HepG2 (cell line): Measurements from ENCODE around the gene FAM162A. TPM values are rescaled to one million over a fixed set of nuclear protein-coding genes. Genes with fewer than 3 reads are reported as not detected.

ENCODE experiments used
- AGO2 ChIP-seq: fragments of 200-400 bp; formaldehyde crosslinking; optimal IDR thresholded peaks from 2 replicates; pipeline ENCODE3; 2017; ENCODE audit warnings: mild to moderate bottlenecking, low read depth, low read length, moderate library complexity
- CBFB ChIP-seq: sonication (generic); formaldehyde crosslinking; IDR thresholded peaks from 2 replicates; pipeline ENCODE4 v1.4.0; 2020; ENCODE audit warnings: missing genetic modification reagents
- FLYWCH1 ChIP-seq: sonication (generic); formaldehyde crosslinking; IDR thresholded peaks from 2 replicates; pipeline ENCODE4 v1.8.1; 2023; ENCODE audit warnings: mild to moderate bottlenecking, missing genetic modification reagents
- FOXA3 ChIP-seq: IDR thresholded peaks from 2 replicates; pipeline ENCODE4 v1.6.1; 2016; ENCODE audit warnings: missing genetic modification reagents, missing compliant biosample characterization
- GMEB1 ChIP-seq: sonication (generic); formaldehyde crosslinking; IDR thresholded peaks from 2 replicates; pipeline ENCODE4 v1.5.1; 2020; ENCODE audit warnings: missing genetic modification reagents, mild to moderate bottlenecking, borderline replicate concordance
- HOXA7 ChIP-seq: sonication (generic); formaldehyde crosslinking; IDR thresholded peaks from 2 replicates; pipeline ENCODE4 v1.8.1; 2022; ENCODE audit warnings: mild to moderate bottlenecking, missing genetic modification reagents, moderate library complexity
- HOXD1 ChIP-seq: sonication (generic); formaldehyde crosslinking; IDR thresholded peaks from 2 replicates; pipeline ENCODE4 v1.5.0; 2020; ENCODE audit warnings: missing genetic modification reagents
- IKZF1 ChIP-seq: fragments of 450-650 bp; IDR thresholded peaks from 2 replicates; pipeline ENCODE4 v1.7.1; 2016
- ISL2 ChIP-seq: sonication (generic); formaldehyde crosslinking; IDR thresholded peaks from 2 replicates; pipeline ENCODE4 v1.5.0; 2020; ENCODE audit warnings: missing genetic modification reagents
- KAT2B ChIP-seq: fragments of 150-350 bp; IDR thresholded peaks from 2 replicates; pipeline ENCODE4 v1.6.1; 2014; ENCODE audit warnings: low read depth, low read length, borderline replicate concordance
- MAFK ChIP-seq, 2 experiments: IDR thresholded peaks in 1 of 2; conservative IDR thresholded peaks in 1 of 2; 2 replicates each; pipeline ENCODE4 v1.6.1; 2011; ENCODE audit warnings: improper control_type of control experiment in 2 of 2, low read length in 2 of 2
- NFE2L2 ChIP-seq: fragments of 150-350 bp; IDR thresholded peaks from 2 replicates; pipeline ENCODE4 v1.6.1; 2014; ENCODE audit warnings: low read length
- NFIC ChIP-seq: IDR thresholded peaks from 2 replicates; pipeline ENCODE4 v1.6.1; 2012; ENCODE audit warnings: mild to moderate bottlenecking, low read length, inconsistent platforms
- RFXANK ChIP-seq: IDR thresholded peaks from 2 replicates; pipeline ENCODE4 v1.6.1; 2016
- RNF2 ChIP-seq: fragments of 450-650 bp; conservative IDR thresholded peaks from 2 replicates; pipeline ENCODE4 v1.6.1; 2016; ENCODE audit warnings: low read depth
- SIX4 ChIP-seq: sonication (generic); formaldehyde crosslinking; IDR thresholded peaks from 2 replicates; pipeline ENCODE4 v1.4.0; 2020; ENCODE audit warnings: missing genetic modification reagents
- SKIL ChIP-seq: sonication (generic); formaldehyde crosslinking; IDR thresholded peaks from 2 replicates; pipeline ENCODE4 v1.8.0; 2022; ENCODE audit warnings: missing genetic modification reagents, mild to moderate bottlenecking, moderate library complexity, borderline replicate concordance
- ZBTB3 ChIP-seq: sonication (generic); formaldehyde crosslinking; IDR thresholded peaks from 2 replicates; pipeline ENCODE4 v1.4.0; 2020; ENCODE audit warnings: low read depth, mild to moderate bottlenecking, moderate library complexity, missing genetic modification reagents, borderline replicate concordance
- ZNF101 ChIP-seq: sonication (generic); formaldehyde crosslinking; IDR thresholded peaks from 2 replicates; pipeline ENCODE4 v1.4.0; 2020; ENCODE audit warnings: mild to moderate bottlenecking, low read depth, missing genetic modification reagents, borderline replicate concordance
- ZNF564 ChIP-seq: sonication (generic); formaldehyde crosslinking; IDR thresholded peaks from 2 replicates; pipeline ENCODE4 v1.8.1; 2023; ENCODE audit warnings: mild to moderate bottlenecking, missing genetic modification reagents
- ZNF569 ChIP-seq: sonication (generic); formaldehyde crosslinking; IDR thresholded peaks from 2 replicates; pipeline ENCODE4 v1.5.0; 2020; ENCODE audit warnings: mild to moderate bottlenecking, missing genetic modification reagents, moderate library complexity, borderline replicate concordance
- ZSCAN29 ChIP-seq: sonication (generic); formaldehyde crosslinking; conservative IDR thresholded peaks from 2 replicates; pipeline ENCODE4 v1.4.0; 2020; ENCODE audit warnings: mild to moderate bottlenecking, missing genetic modification reagents
- polyA plus RNA-seq, 8 experiments: library from polyadenylated mRNA; depleted of rRNA in 3 of 8; stranded (reverse) in 7 of 8; unstranded in 1 of 8; fragments of >200 nt; fragmentation: Illumina TruSeq in 4 of 8; extraction: Trizol in 4 of 8; gene quantifications; 2 replicates each; pipeline versions ENCODE4 v1.2.1 to v1.2.3, GENCODE V29; 2011 to 2016; ENCODE audit warnings: low read depth in 4 of 8, missing spikeins in 1 of 8, mixed read lengths in 1 of 8; ENCODE audit not compliant: insufficient read depth in 1 of 8
- total RNA-seq, 5 experiments: library from RNA; depleted of rRNA; stranded (reverse); fragments of >200 nt; fragmentation: Illumina TruSeq; extraction: Trizol; gene quantifications; 2 replicates each; pipeline ENCODE4 v1.2.3, GENCODE V29; 2016; ENCODE audit warnings: low read depth in 1 of 5
- TF ChIP-seq, protein P1 (sequence below): conservative IDR thresholded peaks from 2 replicates; pipeline ENCODE4 v1.6.1; 2018; ENCODE audit warnings: missing genetic modification reagents
- TF ChIP-seq, protein P2 (sequence below): sonication (generic); formaldehyde crosslinking; IDR thresholded peaks from 2 replicates; pipeline ENCODE4 v1.4.0; 2020; ENCODE audit warnings: missing genetic modification reagents

FAM162A gene
- total and polyA plus RNA-seq, 2 of the 13 experiments (the other 11 are each of a cell fraction or from before 2014, with no cell fraction given): 115 to 155 TPM

DNA sequence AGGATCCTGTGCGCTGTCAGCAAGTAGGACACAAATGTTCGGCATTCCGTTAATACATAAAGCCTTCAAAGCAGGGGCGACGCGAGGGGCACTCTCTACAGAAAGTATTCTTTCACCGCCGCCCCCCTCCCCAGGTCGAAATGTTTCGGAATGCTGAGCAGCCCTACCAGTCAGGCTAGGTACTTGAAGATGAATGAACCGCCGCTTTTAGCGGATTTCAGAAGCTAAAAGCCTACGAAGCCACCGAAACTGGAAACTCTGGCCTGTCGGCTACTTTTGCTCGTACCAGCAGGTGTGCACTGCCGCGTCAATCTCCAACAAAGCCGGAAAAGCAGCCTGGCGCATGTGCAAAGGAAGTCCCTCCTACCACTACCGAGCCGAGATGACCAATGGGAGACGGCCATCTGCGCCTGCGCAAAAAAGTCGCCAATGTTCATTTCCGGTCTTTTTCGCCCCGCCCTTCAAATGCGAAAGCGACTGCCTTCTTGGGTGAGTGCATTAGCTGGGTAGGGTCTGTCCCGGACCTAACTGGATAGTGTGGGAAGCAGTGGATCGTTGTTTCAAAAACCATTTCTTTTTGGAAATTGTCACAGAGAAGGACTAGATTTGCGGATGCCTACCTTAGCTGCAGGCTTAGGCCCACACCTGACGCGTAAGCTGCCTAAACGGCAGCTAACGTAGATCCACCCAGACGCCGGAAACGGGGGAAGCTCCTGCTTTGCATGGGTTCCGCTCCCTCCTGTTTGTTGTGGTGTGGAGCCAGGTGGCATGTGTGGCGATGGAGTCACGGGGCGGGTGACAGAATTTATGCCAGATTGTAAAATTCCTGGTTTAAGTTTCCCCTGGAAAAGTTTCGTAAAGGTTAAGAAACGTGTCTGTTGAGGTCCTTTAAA lies 32.0 kb downstream of the FAM162A start, which contains the start of gene WDR5B (continued):
- TF ChIP-seq, protein P1, sequence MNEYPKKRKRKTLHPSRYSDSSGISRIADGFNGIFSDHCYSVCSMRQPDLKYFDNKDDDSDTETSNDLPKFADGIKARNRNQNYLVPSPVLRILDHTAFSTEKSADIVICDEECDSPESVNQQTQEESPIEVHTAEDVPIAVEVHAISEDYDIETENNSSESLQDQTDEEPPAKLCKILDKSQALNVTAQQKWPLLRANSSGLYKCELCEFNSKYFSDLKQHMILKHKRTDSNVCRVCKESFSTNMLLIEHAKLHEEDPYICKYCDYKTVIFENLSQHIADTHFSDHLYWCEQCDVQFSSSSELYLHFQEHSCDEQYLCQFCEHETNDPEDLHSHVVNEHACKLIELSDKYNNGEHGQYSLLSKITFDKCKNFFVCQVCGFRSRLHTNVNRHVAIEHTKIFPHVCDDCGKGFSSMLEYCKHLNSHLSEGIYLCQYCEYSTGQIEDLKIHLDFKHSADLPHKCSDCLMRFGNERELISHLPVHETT (CRISPR knock-in tag): no peak
- no peak for TF ChIP-seq KAT2B
- TF ChIP-seq ZNF569 (CRISPR knock-in tag): no peak
- no peak for TF ChIP-seq RNF2
- peak; percentile 35; the same call in 1 of the 2 replicates for TF ChIP-seq NFIC
- no peak for TF ChIP-seq ZNF564 (CRISPR knock-in tag)
- peak; percentile 78; the same call in 1 of the 2 replicates for TF ChIP-seq ISL2
- TF ChIP-seq CBFB (CRISPR knock-in tag): no peak
- TF ChIP-seq NFE2L2: no peak
- no peak for TF ChIP-seq SKIL (CRISPR knock-in tag)
- no peak for TF ChIP-seq IKZF1
- 0 out of 2 replicates have a peak, but pooled peaks have one; percentile 19 for TF ChIP-seq SIX4 (CRISPR knock-in tag)
- no peak for TF ChIP-seq ZNF101 (CRISPR knock-in tag)
- no peak for TF ChIP-seq ZSCAN29
- no peak for TF ChIP-seq FLYWCH1 (CRISPR knock-in tag)
- TF ChIP-seq GMEB1 (CRISPR knock-in tag): peak; percentile 88
- TF ChIP-seq, protein P2, sequence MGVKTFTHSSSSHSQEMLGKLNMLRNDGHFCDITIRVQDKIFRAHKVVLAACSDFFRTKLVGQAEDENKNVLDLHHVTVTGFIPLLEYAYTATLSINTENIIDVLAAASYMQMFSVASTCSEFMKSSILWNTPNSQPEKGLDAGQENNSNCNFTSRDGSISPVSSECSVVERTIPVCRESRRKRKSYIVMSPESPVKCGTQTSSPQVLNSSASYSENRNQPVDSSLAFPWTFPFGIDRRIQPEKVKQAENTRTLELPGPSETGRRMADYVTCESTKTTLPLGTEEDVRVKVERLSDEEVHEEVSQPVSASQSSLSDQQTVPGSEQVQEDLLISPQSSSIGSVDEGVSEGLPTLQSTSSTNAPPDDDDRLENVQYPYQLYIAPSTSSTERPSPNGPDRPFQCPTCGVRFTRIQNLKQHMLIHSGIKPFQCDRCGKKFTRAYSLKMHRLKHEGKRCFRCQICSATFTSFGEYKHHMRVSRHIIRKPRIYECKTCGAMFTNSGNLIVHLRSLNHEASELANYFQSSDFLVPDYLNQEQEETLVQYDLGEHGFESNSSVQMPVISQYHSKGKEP (CRISPR knock-in tag): 0 out of 2 replicates have a peak, but pooled peaks have one; percentile 31
- TF ChIP-seq HOXD1 (CRISPR knock-in tag): no peak
- TF ChIP-seq ZBTB3: no peak; the same call in 1 of the 2 replicates
- no peak for TF ChIP-seq RFXANK (CRISPR knock-in tag)
- no peak for TF ChIP-seq MAFK (conservative IDR thresholded peaks at IDR 0.05 in 1 of 2, IDR thresholded peaks at IDR 0.05 in 1 of 2; ENCODE audit: low read length in 2 of 2)
- TF ChIP-seq FOXA3 (CRISPR knock-in tag): no peak
- no peak for TF ChIP-seq AGO2
- TF ChIP-seq HOXA7 (CRISPR knock-in tag): no peak
